Nephron (organoid): ENCODE measurements around the gene DPM1.
A peak's percentile ranks its signal among the peaks of the same experiment; 100 is the strongest.

Source experiments
- H3K27ac Mint-ChIP-seq, 3 experiments: 2 replicates each; pipeline ENCODE4 v1.8.0; 2020; ENCODE audit warnings: mixed read lengths in 3 of 3, mild to moderate bottlenecking in 2 of 3, moderate library complexity in 1 of 3
- H3K27me3 Mint-ChIP-seq: 2 replicates; pipeline ENCODE4 v1.8.0; 2021; ENCODE audit warnings: low read depth, mild to moderate bottlenecking, moderate library complexity, mixed read lengths
- H3K36me3 Mint-ChIP-seq: 2 replicates; pipeline ENCODE4 v1.8.0; 2020; ENCODE audit warnings: low read depth, mixed read lengths
- H3K4me1 Mint-ChIP-seq: 2 replicates; pipeline ENCODE4 v1.8.0; 2020; ENCODE audit warnings: mixed read lengths
- H3K4me3 Mint-ChIP-seq, 3 experiments: 2 replicates each; pipeline ENCODE4 v1.8.0; 2020; ENCODE audit warnings: mild to moderate bottlenecking in 3 of 3, mixed read lengths in 3 of 3, moderate library complexity in 2 of 3
- H3K9me3 Mint-ChIP-seq: 2 replicates; pipeline ENCODE4 v1.8.0; 2020; ENCODE audit warnings: mixed read lengths
- TF ChIP-seq, protein P1 (sequence below), 3 experiments: fragments of 200-600 bp; sonication (generic); IDR thresholded peaks; one replicate each; pipeline ENCODE4 v1.5.0; 2021; ENCODE audit warnings: antibody characterized with exemption in 3 of 3; ENCODE audit not compliant: unreplicated experiment in 3 of 3

The DPM1 gene

DNA sequence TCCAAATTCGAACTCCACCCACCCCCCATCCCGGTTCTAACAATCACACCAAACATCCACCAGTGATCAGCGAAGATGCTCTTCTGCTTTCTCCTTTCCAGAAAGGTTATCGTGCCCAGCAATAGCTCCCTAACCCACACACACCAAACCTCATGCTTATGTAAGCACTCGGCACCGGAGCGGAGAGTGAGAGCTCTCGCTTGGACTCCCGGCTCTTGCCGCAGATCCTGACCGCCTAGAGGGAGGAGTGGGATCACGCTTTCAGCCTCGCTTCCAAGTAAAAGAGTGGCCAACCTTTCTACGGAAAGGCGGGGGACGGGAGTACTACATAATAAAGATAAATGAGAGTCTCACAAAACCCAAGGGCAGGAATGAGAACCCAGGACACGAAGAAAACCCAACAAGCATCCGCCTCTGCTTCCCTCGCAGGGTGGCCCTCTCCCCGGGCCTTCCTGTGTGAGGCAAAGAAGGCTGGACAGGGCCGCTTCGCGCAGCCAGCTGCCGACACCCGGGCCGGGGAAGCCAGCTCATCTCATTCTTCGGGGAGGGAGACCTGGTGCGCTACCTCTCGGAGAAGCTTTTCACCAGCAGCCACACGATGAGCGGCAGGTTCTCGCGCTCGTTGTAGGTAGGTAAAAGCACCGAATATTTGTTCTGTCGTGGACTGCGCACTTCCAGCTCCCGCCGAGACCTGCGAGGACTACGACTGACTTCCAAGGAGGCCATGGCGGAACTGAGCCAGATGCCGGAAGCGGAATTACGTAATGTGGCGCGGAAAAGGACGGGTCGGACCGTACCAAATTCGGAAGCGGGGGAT is at the start of gene DPM1:
Gene DPM1 (minus strand): TSS at position 735 of the 817 bp plus-strand sequence. CDS start 9 bp downstream, at position 726.
- Mint-ChIP-seq H3K36me3 (peaks cover 28% of the 10 kb centered on the region), H3K4me3 (peak within 1 kb of the TSS; percentile 88 to 99 (median 98)), H3K27me3 (no peaks in the 10 kb centered on the region), H3K4me1 (peaks cover 46% of the 10 kb centered on the region), H3K9me3 (no peaks in the 10 kb centered on the region), H3K27ac (peak within 1 kb of the TSS; percentile 100)
- TF ChIP-seq, protein P1, sequence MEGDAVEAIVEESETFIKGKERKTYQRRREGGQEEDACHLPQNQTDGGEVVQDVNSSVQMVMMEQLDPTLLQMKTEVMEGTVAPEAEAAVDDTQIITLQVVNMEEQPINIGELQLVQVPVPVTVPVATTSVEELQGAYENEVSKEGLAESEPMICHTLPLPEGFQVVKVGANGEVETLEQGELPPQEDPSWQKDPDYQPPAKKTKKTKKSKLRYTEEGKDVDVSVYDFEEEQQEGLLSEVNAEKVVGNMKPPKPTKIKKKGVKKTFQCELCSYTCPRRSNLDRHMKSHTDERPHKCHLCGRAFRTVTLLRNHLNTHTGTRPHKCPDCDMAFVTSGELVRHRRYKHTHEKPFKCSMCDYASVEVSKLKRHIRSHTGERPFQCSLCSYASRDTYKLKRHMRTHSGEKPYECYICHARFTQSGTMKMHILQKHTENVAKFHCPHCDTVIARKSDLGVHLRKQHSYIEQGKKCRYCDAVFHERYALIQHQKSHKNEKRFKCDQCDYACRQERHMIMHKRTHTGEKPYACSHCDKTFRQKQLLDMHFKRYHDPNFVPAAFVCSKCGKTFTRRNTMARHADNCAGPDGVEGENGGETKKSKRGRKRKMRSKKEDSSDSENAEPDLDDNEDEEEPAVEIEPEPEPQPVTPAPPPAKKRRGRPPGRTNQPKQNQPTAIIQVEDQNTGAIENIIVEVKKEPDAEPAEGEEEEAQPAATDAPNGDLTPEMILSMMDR (IDR thresholded peaks at IDR 0.05; ENCODE audit: unreplicated experiment in 3 of 3) = no peak

DNA sequence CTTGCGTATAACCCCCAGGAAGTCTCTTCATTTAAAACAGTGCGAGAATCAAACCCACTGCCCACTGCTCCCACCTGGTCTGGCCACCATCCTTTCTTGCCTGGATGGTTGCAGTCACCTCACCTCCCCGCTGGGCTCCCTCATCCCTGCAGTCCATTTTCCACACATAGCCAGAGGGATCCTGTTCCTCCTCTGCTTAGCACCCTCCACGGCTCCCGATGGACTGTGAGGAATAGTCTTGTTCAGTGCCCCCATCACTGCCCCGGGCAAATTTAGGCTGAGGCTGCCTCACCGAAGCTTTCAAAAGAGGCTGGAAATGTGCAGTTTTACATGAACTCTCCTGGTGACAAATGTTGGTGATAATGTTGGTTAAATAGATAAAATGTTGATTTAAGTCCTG is 46.9 kb upstream of the DPM1 start:
- peaks cover 15% of the 10 kb centered on the region for H3K36me3 Mint-ChIP-seq
- peaks cover 13% of the 10 kb centered on the region for H3K27me3 Mint-ChIP-seq
- H3K4me1 Mint-ChIP-seq = peaks cover 7% of the 10 kb centered on the region
- no peak overlapping the region for H3K4me3 Mint-ChIP-seq
- H3K27ac Mint-ChIP-seq = no peak overlapping the region
- TF ChIP-seq, protein P1 (IDR thresholded peaks at IDR 0.05; ENCODE audit: unreplicated experiment in 3 of 3) = no peak
- no peaks in the 10 kb centered on the region for H3K9me3 Mint-ChIP-seq

DNA sequence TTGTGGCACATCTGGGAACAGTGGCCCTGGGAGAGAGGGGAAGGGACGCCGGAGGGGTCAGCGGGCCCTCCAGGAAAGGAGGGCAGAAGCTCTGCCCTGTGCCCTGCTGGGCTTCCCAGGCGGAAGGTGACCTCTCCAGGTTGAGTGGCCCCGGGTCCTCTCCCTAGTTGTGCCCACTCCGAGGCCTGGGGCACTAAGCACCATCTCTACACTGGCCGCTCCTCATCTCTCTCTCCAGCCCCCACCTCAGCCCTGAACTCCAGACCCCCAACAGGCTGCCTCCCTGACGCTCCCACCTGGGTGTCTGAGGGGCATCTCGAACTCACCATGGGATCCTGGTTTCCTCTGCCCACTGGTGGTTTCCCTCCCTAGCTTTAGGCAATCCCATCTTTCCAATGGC is 46.4 kb upstream of the DPM1 start:
- Mint-ChIP-seq H3K4me1 (peaks cover 7% of the 10 kb centered on the region), H3K36me3 (peaks cover 15% of the 10 kb centered on the region), H3K9me3 (no peaks in the 10 kb centered on the region), H3K4me3 (no peak overlapping the region), H3K27me3 (peaks cover 13% of the 10 kb centered on the region), H3K27ac (no peak overlapping the region)
- TF ChIP-seq, protein P1 (IDR thresholded peaks at IDR 0.05; ENCODE audit: unreplicated experiment in 3 of 3) = no peak

DNA sequence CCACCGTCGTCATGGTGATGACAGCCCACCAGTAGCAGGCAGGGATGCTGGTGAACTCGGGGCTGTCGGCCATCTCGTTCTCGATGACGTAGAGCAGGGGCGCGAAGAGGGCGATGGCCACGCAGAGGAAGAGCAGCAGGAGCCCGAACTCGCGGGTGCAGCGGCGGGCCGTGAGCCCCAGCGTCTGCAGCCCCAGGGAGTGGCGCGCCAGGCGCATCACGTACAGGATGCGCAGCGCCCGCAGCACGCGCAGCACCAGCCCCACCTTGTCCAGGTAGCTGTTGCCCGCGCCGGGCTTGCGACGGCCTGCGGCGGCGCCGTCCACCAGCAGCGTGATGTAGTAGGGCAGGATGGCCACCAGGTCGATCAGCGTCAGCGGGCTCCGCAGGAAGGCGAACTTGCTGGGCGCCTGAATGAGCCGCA is 46.0 kb upstream of the DPM1 start:
- Mint-ChIP-seq H3K9me3 (no peaks in the 10 kb centered on the region), H3K27me3 (peaks cover 15% of the 10 kb centered on the region), H3K27ac (no peak overlapping the region), H3K4me3 (no peak overlapping the region), H3K4me1 (peaks cover 7% of the 10 kb centered on the region), H3K36me3 (peaks cover 15% of the 10 kb centered on the region)
- TF ChIP-seq, protein P1 (IDR thresholded peaks at IDR 0.05; ENCODE audit: unreplicated experiment in 3 of 3) = no peak

DNA sequence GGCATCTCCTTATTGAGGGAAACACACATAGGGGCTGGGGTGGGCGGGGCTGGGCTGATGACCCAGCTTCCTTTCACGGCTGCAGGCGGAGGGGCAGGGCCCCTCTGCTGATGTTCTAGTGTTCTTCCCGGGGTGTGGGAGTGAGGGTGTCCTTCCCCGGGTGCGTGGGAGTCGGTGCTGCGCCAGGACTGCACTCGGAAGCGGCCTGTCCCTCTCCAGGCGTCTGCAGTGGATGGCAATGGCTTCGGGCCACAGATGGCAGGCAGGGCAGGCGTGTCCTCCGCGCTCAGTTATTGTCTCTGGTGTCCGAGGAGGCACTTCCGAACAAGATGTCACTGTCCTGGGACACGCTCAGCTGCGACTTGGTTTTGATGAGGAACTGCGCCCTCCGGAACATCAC is 45.4 kb upstream of the DPM1 start:
- Mint-ChIP-seq H3K4me1 (peaks cover 7% of the 10 kb centered on the region), H3K4me3 (no peak overlapping the region), H3K36me3 (peaks cover 10% of the 10 kb centered on the region), H3K27ac (no peak overlapping the region), H3K27me3 (peaks cover 20% of the 10 kb centered on the region), H3K9me3 (no peaks in the 10 kb centered on the region)
- TF ChIP-seq, protein P1 (IDR thresholded peaks at IDR 0.05; ENCODE audit: unreplicated experiment in 3 of 3) = no peak

DNA sequence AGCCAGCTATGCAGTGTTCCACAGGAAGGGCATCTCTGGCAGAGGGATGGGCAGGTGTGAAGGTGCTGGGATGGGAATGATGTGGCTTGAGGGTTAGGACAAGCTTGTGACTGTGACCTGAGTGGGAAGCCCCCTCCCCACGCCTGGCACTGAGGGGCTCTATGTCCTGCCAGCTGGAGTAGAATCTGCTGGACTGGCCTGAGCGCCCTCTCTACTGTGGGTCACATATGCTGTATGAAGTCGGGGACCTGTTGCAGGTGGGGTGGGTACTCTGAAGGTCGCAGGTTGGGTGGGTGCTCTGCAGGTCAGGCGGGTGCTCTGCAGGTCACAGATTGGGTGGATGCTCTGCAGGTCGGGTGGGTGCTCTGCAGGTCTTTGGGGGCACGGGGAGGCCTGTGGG is 44.3 kb upstream of the DPM1 start:
- Mint-ChIP-seq H3K4me1 (peaks cover 7% of the 10 kb centered on the region), H3K4me3 (no peak overlapping the region)

More for the DNA sequence above, 44.3 kb upstream of the DPM1 start:
- Mint-ChIP-seq H3K36me3 (peaks cover 8% of the 10 kb centered on the region), H3K27ac (peak overlapping the region in 1 of 3 experiments; percentile 54), H3K9me3 (no peaks in the 10 kb centered on the region), H3K27me3 (peaks cover 20% of the 10 kb centered on the region)
- TF ChIP-seq, protein P1 (IDR thresholded peaks at IDR 0.05; ENCODE audit: unreplicated experiment in 3 of 3) = no peak
